ENCODE measurements around the gene ABI2. TPM values are rescaled to one million over a fixed set of nuclear protein-coding genes. Genes with fewer than 3 reads are reported as not detected.
"Not testable (repeated sequence)": the region's sequence is repeated elsewhere in the genome, so short reads cannot be mapped to it uniquely, and the experiment has no call there.

ABI2 gene
- total RNA-seq, 1 donor from 2014 or later = 4.7 TPM

DNA sequence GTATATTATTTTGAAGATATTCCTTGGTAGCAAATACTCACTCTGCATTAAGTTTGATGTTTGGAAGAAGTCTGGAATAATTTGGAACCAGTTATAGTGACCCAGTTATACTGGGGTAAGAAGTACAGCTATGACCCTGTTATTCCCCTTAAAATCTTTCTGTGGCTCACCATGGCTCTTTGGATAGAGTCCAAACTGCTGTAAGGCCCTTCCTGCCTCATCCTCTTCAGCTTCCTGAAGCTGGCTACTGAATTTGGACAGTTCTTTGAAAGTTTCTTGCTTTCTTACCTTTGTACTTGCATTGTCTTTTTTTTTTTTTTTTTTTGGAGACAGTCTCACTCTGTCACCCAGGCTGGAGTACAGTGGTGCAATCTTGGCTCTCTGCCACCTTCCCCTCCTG, 85.6 kb downstream of the ABI2 start:
- H3K36me3 ChIP-seq (ENCODE audit: control insufficient read depth, insufficient read depth, low read length) = peaks cover 3% of the 10 kb centered on the region
- H3K27me3 ChIP-seq (ENCODE audit: control insufficient read depth, insufficient read depth, low read length) = no peaks in the 10 kb centered on the region
- no peak overlapping the region for H3K4me3 ChIP-seq (ENCODE audit: low read depth, low read length)
- no peak for DNase-seq (ENCODE audit: low read depth)
- no peak for FAIRE-seq
- TF ChIP-seq, protein P1, sequence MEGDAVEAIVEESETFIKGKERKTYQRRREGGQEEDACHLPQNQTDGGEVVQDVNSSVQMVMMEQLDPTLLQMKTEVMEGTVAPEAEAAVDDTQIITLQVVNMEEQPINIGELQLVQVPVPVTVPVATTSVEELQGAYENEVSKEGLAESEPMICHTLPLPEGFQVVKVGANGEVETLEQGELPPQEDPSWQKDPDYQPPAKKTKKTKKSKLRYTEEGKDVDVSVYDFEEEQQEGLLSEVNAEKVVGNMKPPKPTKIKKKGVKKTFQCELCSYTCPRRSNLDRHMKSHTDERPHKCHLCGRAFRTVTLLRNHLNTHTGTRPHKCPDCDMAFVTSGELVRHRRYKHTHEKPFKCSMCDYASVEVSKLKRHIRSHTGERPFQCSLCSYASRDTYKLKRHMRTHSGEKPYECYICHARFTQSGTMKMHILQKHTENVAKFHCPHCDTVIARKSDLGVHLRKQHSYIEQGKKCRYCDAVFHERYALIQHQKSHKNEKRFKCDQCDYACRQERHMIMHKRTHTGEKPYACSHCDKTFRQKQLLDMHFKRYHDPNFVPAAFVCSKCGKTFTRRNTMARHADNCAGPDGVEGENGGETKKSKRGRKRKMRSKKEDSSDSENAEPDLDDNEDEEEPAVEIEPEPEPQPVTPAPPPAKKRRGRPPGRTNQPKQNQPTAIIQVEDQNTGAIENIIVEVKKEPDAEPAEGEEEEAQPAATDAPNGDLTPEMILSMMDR (IDR thresholded peaks at IDR 0.05; ENCODE audit: insufficient read depth, low read length, severe bottlenecking) = no peak

DNA sequence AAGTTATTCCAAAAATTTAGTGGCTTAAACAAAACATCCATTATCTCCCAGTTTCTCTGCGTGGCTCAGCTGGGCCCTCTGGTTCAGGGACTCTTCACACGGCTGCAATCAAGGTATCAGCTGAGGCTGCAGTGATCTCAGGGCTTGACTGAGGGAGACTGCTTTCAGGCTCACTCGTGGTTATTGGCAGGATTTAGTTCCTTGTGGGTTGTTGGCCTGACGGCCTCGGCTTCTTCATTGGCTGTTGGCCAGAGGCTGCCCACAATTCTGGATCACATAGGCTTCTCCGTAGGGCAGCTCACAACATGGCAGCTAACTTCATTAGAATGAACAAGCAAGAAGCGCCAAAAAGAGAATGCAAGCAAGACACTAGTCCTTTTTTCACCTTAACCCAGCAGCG, 90.1 kb downstream of the ABI2 start:
- DNase-seq (ENCODE audit: low read depth) (no peak), FAIRE-seq (no peak)
- Histone ChIP-seq H3K36me3 (ENCODE audit: control insufficient read depth, insufficient read depth, low read length) (peaks cover 4% of the 10 kb centered on the region), H3K4me3 (ENCODE audit: low read depth, low read length) (no peak overlapping the region), H3K27me3 (ENCODE audit: control insufficient read depth, insufficient read depth, low read length) (no peaks in the 10 kb centered on the region)
- TF ChIP-seq, protein P1 (IDR thresholded peaks at IDR 0.05; ENCODE audit: insufficient read depth, low read length, severe bottlenecking) = no peak

DNA sequence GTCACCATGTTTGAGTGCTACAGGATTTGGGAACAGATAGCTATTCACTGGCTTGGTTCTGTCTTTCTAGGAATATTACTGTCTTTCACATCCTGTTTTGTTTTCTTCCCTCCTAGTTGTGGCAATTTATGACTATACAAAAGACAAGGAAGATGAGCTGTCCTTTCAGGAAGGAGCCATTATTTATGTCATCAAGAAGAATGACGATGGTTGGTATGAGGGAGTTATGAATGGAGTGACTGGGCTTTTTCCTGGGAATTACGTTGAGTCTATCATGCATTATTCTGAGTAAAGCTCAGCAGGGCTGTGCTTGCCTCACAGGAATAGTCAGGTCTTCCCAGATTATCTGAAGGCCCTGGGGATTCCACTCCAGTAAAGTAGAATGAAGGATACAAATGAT, 98.9 kb downstream of the ABI2 start:
- DNase-seq (ENCODE audit: low read depth) = peak; percentile 15
- no peak for FAIRE-seq
- H3K36me3 ChIP-seq (ENCODE audit: control insufficient read depth, insufficient read depth, low read length) = peaks cover 2% of the 10 kb centered on the region
- no peaks in the 10 kb centered on the region for H3K27me3 ChIP-seq (ENCODE audit: control insufficient read depth, insufficient read depth, low read length)
- TF ChIP-seq, protein P1 (IDR thresholded peaks at IDR 0.05; ENCODE audit: insufficient read depth, low read length, severe bottlenecking) = no peak
- H3K4me3 ChIP-seq (ENCODE audit: low read depth, low read length) = no peak overlapping the region

DNA sequence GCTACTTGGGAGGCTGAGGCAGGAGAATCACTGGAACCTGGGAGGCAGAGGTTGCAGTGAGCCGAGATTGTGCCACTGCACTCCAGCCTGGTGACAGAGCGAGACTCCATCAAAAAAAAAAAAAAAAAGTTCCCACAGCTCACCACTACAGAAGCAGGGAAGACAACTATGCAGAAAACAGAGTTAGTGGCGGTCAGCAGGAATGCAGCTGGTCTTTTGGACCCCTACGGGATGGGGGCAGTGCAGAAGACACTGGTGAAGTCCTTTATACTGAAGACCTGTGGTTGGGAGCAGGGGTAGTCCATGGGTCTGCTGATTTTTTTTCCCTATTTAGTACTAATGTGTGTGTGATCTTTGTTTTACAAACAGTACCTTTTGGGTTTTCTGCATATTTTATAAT, 101.4 kb downstream of the ABI2 start:
- H3K36me3 ChIP-seq (ENCODE audit: control insufficient read depth, insufficient read depth, low read length); FAIRE-seq; DNase-seq (ENCODE audit: low read depth); H3K4me3 ChIP-seq (ENCODE audit: low read depth, low read length); H3K27me3 ChIP-seq (ENCODE audit: control insufficient read depth, insufficient read depth, low read length): not testable (repeated sequence)

DNA sequence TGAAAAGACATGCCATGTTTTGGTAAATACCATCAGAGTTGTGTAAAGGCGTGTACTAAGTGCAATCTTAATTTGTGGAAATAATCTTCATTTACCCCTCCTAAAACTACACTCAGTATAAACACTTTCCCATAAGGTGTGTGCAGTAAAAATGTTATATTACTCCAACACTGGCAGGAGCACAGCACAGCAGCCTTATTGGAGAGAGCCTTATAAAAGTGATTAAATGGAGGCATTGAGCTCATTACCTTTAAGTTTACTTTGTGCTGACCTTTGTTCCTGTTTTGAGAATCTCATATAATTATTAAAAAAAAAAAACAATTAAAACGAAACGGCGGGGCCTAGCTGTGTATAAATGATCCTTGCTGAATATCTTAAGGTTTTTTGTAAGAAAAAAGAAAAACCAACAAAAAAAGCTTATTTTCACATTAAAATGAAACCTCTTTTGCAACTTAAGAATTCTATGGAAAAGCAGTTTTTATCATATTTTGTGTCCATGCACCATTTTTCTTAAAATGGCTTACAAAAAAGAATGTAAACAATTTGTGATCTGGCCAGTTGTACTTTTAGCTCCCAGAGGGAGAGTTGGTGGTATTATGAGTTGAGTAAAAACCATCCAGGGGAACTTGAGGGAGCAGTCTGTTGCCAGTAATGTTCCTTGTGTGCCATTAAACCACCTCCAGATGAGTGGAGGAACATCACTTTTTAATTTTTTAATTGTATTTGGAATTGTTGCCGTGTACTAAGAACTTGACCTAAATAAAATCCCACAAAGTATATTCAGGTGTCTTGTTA, 103.4 kb downstream of the ABI2 start:
- DNase-seq (ENCODE audit: low read depth) (no peak), FAIRE-seq (no peak)
- Histone ChIP-seq H3K4me3 (ENCODE audit: low read depth, low read length) (no peak overlapping the region), H3K27me3 (ENCODE audit: control insufficient read depth, insufficient read depth, low read length) (no peaks in the 10 kb centered on the region), H3K36me3 (ENCODE audit: control insufficient read depth, insufficient read depth, low read length) (peaks cover 3% of the 10 kb centered on the region)
- TF ChIP-seq, protein P1 (IDR thresholded peaks at IDR 0.05; ENCODE audit: insufficient read depth, low read length, severe bottlenecking) = no peak

DNA sequence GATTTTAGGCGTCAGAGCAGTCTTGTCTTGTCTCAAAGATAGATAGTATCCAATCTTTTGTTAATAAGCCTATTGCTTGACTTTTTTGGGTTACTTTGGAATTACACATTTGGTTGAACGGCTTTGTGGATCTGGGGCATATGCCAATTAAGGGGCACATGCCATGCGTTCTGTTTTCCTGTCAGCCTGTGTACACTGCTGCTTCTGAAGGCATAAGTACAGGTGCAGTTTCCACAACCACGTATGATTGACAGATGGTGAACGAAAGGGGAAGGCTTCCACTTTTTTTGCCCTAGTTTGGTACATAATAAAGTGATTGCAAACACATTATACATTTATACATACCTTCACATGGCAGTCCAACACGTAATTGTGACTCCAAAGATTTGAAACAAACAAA, 104.6 kb downstream of the ABI2 start:
- DNase-seq (ENCODE audit: low read depth) (no peak), FAIRE-seq (no peak)
- TF ChIP-seq, protein P1 (IDR thresholded peaks at IDR 0.05; ENCODE audit: insufficient read depth, low read length, severe bottlenecking) = no peak
- Histone ChIP-seq H3K4me3 (ENCODE audit: low read depth, low read length) (no peak overlapping the region), H3K27me3 (ENCODE audit: control insufficient read depth, insufficient read depth, low read length) (no peaks in the 10 kb centered on the region), H3K36me3 (ENCODE audit: control insufficient read depth, insufficient read depth, low read length) (peaks cover 3% of the 10 kb centered on the region)
